Renal cortex interstitium (tissue), 11 donors: ENCODE results near the gene DOCK3. TPM values are rescaled to one million over a fixed set of nuclear protein-coding genes. Genes with fewer than 3 reads are reported as not detected.
A peak's percentile ranks its signal among the peaks of the same experiment; 100 is the strongest.
"Not testable (repeated sequence)": the region's sequence is repeated elsewhere in the genome, so short reads cannot be mapped to it uniquely, and the experiment has no call there.

Experiments used
- DNase-seq, 11 donors: peaks; one replicate each; pipeline ENCODE4 v3.0.0-alpha.2; 2013; ENCODE audit warnings: low read depth in 9 of 11, low spot score in 4 of 11; ENCODE audit errors: extremely low read depth in 1 of 11
- polyA plus RNA-seq, 3 donors: library from polyadenylated mRNA; unstranded; fragments of 120-200 nt; gene quantifications; one replicate each; pipeline ENCODE4 v1.2.1, GENCODE V29; 2013; ENCODE audit not compliant: insufficient read length in 3 of 3

Gene DOCK3
- polyA plus RNA-seq, 3 donors, result 1.4 to 2.2 (median 1.5) TPM

DNA sequence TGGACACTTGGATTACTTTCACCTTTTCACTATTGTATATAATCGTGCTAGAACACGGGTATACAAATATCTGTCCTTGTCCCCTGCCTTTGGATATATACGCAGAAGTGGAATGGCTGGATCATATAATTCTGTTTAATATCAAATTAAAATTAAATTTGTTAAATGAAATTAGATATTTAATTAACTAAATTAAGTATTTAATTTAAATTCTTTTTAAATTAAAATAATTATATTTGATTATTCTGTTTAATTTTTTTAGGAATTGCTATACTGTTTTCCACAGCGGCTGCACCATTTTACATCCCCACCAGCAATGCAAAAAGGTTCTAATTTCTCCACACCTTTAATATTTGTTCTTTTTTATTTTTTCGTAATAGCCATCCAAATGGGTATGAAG lies 84.3 kb downstream of the DOCK3 start:
- DNase-seq, result no peak

GRCh38 chr3:50777680-50778079 lies 103.0 kb downstream of the DOCK3 start:
- DNase-seq, result no peak

GRCh38 chr3:50781766-50782165 lies 107.0 kb downstream of the DOCK3 start:
- not testable (repeated sequence) for DNase-seq

GRCh38 chr3:50786631-50787030 lies 111.9 kb downstream of the DOCK3 start:
- no peak for DNase-seq

- not testable (repeated sequence) for DNase-seq
Measured at GRCh38 chr3:50790894-50791293, 116.2 kb downstream of the DOCK3 start.

GRCh38 chr3:50792568-50792967 lies 117.8 kb downstream of the DOCK3 start:
- no peak for DNase-seq

- DNase-seq, result not testable (repeated sequence)
Measured at GRCh38 chr3:50803805-50804204, 129.1 kb downstream of the DOCK3 start.

GRCh38 chr3:50804376-50804775 lies 129.6 kb downstream of the DOCK3 start:
- not testable (repeated sequence) for DNase-seq

DNA sequence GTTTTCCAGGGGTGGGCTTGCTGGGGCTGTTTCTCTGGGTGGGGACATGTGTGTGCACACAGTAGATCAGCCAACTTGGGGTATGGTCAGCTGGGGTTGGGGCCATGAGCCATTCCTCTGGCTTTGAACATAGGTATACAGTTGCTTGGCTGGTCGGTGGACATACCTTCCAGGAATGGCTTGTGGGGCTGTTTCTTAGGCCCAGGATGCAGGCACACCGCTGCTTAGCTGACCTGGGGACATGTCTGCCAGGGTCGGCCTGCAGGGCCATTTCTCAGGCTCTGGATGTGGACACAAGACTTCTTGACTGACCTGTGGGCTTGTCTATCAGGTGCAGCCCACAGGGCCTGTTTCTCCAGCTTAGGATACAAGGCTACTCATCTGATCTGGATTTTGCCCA lies 130.6 kb downstream of the DOCK3 start:
- no peak for DNase-seq

DNA sequence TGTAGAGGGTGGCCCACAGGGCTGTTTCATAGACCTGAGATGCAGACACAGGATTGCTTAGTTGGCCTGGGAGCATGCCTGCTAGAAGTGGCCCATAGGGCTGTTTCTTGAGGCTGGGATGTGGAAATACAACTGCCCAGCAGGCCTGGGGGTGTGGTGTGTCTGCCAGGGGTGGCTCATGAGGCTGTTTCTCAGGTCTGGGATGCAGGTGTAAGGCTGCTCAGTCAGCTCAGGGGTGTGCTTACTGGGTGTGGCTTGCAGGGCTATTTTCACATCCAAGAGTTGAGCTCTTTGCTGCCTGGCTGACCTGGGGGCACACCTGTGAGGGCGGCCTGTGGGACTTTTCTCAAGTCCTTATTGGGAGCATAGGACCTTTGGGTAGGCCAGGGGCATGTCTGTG lies 131.3 kb downstream of the DOCK3 start:
- no peak for DNase-seq

DNA sequence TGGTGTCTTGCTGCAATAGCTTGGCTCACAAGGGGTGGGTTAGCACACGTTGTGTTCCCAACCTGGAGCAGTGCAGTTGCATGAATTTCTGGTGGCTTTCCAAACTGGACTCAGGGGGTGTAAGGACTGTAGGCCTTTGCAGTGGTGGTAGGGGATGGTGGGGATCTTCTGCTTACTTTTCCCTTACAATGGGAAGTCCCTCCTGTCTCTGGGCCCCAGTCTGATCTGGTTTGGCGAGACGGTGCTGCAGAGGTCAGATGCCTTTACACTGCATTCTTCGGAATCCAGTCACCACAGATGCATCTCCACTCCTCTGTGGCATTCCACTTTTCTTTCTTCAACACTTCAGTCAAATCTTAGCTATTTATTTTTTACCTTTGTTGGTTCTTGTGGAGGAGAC lies 132.1 kb downstream of the DOCK3 start:
- DNase-seq, result no peak

DNA sequence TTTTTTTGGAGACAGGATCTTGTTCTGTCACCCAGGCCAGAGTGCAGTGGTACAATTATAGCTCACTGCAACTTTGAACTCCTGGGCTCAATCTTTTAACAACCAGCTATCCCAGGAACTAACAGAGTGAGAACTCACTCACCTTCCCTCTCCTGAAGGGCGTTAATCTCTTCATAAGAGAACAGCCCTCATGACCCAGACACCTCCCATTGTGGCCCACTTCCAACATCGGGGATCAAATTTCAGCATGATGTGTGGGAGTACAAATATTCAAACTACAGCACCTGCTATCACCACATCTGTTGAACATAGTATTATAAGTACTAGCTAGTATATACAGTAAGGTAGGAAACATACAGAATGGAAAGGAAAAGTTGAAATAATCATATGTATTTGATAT lies 132.5 kb downstream of the DOCK3 start:
- DNase-seq, result peak in 1 of 11 donors; percentile 2

GRCh38 chr3:50811893-50812292 lies 137.2 kb downstream of the DOCK3 start:
- no peak for DNase-seq

DNA sequence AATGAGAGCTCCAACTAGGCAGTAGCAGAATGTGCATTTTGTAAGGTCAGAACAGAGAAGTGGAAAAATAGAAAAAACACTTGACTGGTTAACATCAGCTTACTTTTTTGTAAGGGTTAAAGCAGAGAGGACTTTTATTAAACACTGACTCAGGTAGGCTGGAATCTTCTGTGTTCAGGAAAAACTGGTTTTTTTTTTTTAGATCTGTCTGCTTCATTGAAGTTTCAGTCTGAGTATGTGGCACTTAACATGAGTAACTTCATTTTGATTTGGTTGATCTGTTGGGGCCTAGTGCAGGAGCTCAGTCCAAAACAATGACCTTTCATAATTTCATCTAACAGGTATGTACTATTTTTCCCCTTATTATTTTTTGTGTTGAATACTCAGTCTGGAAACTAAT lies 141.1 kb downstream of the DOCK3 start:
- DNase-seq, result peak in 2 of 11 donors; percentile 1 to 6

GRCh38 chr3:50816894-50817293 lies 142.2 kb downstream of the DOCK3 start:
- no peak for DNase-seq

DNA sequence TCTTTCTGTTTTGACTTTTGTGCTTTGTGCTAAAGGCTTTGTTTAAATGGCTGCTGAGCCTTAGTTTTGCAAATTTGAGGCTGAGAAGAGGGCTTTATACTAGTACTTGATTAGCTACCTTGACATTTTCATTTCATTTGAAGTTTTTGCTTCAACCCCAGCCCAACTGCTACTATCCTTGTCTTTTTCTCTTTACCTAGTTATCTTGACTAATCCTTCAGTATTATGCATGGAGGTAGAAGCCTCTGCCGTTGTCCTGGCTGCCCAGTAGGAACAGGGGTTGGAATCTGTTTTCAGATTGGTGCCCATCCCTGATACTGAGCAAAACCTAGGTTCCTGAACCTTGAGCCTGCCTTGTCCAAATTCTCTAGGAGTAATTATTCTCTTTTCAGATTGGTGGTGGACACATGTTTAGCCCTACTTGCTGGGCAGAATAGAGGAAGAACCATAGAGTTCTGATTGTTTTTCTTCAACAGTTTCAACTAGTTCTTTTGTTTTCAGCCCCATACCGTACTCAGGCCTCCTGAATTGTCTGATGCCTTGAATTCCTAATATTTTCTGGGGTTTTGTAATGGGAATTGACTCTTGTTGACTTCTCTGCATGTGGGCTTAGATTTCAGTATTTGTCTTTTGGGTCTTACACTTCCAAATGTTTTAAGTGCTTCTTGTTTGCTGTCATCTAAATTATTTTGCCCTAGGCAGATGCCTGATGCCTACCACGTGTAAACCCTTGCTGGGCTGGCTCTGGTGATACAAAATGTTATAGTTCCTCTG lies 143.2 kb downstream of the DOCK3 start:
- DNase-seq, result no peak

GRCh38 chr3:50819882-50820281 lies 145.2 kb downstream of the DOCK3 start:
- DNase-seq, result no peak

DNA sequence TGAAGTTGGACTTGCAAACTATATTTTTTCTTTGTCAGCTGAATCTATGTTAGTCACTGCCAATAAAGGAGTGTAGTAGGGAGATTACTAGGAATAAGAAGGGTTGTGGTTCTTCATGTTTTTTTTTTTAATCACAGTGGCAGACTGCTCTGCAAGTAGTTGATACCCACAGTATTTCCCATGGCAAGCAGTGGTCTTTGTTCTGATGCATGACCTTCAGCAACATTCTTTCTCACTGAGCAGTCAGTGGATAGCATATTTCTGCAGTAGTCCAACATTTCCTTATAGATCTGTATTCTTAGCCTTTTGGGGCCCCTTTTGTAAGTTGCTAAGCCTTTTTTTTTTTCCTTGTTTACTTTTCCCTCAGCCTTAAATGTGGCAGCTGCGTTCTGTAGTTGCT lies 151.1 kb downstream of the DOCK3 start:
- DNase-seq, result no peak

- DNase-seq, result no peak
Measured at GRCh38 chr3:50830451-50830850, 155.7 kb downstream of the DOCK3 start.

GRCh38 chr3:50831009-50831408 lies 156.3 kb downstream of the DOCK3 start:
- DNase-seq, result not testable (repeated sequence)

DNA sequence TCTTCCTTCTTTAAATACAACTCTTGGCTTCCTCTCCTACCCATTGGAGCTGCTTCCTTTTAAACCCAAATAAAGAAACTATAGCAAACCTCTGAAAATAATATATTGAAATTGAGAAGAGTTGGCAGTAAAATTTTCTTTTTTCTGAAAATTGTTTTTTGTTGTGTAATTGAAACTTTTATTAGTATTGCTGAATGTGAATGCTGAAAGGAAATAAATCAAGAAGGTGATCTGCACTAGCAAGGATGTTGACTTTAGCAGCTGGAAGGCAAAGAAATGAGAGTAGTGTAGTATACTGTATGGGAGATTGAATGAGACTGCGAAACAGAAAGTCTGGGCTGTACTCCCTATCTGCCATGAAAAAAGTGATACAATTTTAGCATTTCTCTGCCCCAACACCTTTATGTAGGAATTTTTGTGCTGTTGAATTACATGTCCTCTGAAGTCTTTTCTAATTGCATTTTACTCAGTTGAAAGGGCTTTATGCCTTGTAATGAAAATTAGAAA lies 166.3 kb downstream of the DOCK3 start:
- DNase-seq, result no peak
